Measurements from ENCODE around the gene CCND1.

GRCh38 chr11:69691463-69691862 lies 50.5 kb downstream of the CCND1 start:
- TF ChIP-seq CTCF (IDR thresholded peaks at IDR 0.05; ENCODE audit: poor library complexity) (no peak), EZH2 (IDR thresholded peaks at IDR 0.05; ENCODE audit: borderline replicate concordance) (no peak)

All from hepatocyte (in vitro differentiated cells).